ENCODE data around the gene FRYL.

- TF ChIP-seq CTCF (IDR thresholded peaks at IDR 0.05) (no peak), POLR2A (IDR thresholded peaks at IDR 0.05) (no peak)
Observed at GRCh38 chr4:48635980-48636379, 144.1 kb downstream of the FRYL start.

All from uterus (tissue), 2 donors.